Measurements from ENCODE around the gene TNS1.

- TF ChIP-seq CTCF (IDR thresholded peaks at IDR 0.05; ENCODE audit: low read length) = no peak
- no peak for TF ChIP-seq EZH2phosphoT487 (IDR thresholded peaks at IDR 0.05; ENCODE audit: low read length)
Measured at GRCh38 chr2:217901835-217902378, 100.9 kb downstream of the TNS1 start.

All from MM.1S (cell line).